ENCODE data around the gene VCX2. TPM values are rescaled to one million over a fixed set of nuclear protein-coding genes. Genes with fewer than 3 reads are reported as not detected.
"Not testable (repeated sequence)": the region's sequence is repeated elsewhere in the genome, so short reads cannot be mapped to it uniquely, and the experiment has no call there.

The VCX2 gene
- total and polyA plus RNA-seq, 4 donors, result not detected

DNA sequence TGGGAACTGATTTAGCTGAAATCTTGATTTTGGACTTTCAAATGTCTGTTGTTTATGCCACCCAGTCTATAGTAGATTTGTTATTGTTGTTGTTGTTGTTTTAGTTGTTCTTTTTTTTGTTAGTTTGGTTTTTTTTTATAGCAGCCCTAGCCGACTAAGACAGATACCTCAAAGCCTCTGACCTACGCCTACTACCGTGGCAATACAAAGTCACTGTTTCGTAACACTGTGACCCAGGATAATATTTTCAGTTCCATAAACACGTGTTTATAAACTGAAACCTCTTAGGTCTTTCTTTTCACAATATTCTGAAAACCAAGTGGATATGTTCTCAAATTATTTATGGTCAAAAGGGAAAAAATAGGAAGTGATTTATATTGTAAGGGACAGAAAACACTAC, 32.8 kb downstream of the VCX2 start:
- Histone ChIP-seq H3K27ac (ENCODE audit: low read depth in 1 of 2, low read length in 2 of 2) (no peak overlapping the region), H3K9me3 (ENCODE audit: control insufficient read depth, low read length) (no peaks in the 10 kb centered on the region), H3K4me1 (ENCODE audit: control insufficient read depth in 1 of 2, insufficient read depth in 2 of 2, low read length in 2 of 2) (no peaks in the 10 kb centered on the region), H3K36me3 (ENCODE audit: control insufficient read depth in 1 of 2, insufficient read depth in 2 of 2, low read length in 1 of 2) (no peaks in the 10 kb centered on the region), H3K27me3 (ENCODE audit: control insufficient read depth in 1 of 2, insufficient read depth in 2 of 2, low read length in 1 of 2) (no peaks in the 10 kb centered on the region), H3K4me3 (ENCODE audit: low read length in 2 of 2) (no peak overlapping the region)
- WGBS, 2 donors, result 89 to 93% methylated on average over 5 of the region's 5 CpGs
- no peak for DNase-seq
- intact Hi-C loops (cut with DNase I), result no loop called here
- ATAC-seq (ENCODE audit: low FRiP score), result no peak

DNA sequence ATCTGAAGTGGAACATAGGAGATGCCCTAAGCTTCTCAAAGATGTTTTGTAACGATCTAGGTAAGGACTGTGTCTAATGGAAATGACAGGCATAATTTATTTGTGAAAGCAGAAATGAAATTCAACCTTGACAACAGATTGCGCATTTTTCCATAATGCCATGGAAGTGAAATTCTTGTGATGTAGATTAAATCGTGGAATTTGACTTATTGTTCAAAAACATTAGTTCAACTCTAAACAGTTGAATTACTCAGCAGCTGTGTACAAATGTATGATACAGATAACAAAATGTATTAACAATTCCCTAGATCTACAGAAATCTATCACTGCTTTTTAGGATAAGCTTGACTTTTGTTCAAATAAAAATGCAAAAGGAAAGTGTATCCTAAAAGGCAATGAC, 44.4 kb downstream of the VCX2 start:
- H3K27me3 ChIP-seq (ENCODE audit: control insufficient read depth in 1 of 2, insufficient read depth in 2 of 2, low read length in 1 of 2), result no peaks in the 10 kb centered on the region
- 82 to 85% methylated on average over 3 of the region's 3 CpGs for WGBS, 2 donors
- H3K9me3 ChIP-seq (ENCODE audit: control insufficient read depth, low read length), result no peaks in the 10 kb centered on the region
- H3K27ac ChIP-seq (ENCODE audit: low read depth in 1 of 2, low read length in 2 of 2), result no peak overlapping the region
- no peak overlapping the region for H3K4me3 ChIP-seq (ENCODE audit: low read length in 2 of 2)
- intact Hi-C loops (cut with DNase I), result no loop called here
- H3K4me1 ChIP-seq (ENCODE audit: control insufficient read depth in 1 of 2, insufficient read depth in 2 of 2, low read length in 2 of 2), result no peaks in the 10 kb centered on the region
- DNase-seq (no peak), ATAC-seq (ENCODE audit: low FRiP score) (no peak)
- no peaks in the 10 kb centered on the region for H3K36me3 ChIP-seq (ENCODE audit: control insufficient read depth in 1 of 2, insufficient read depth in 2 of 2, low read length in 1 of 2)

DNA sequence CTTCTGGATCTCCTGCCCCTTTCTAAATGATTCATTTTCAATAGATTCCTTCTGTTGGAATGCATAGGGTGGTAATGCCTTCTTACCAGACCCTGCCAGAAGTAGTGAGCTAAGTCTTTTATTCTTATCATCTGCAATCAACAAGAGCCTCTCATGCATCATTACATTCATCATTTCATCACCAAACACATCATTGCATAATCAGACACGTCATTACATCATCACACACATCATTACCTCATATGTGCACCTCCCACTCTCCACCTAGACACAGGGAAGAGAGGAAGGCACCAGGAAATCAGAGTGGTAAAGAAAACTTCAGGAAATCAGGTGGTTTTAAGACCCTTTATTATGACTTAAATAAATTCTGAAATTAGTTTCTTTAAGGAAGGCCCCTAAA, 45.0 kb downstream of the VCX2 start:
- intact Hi-C loops (cut with DNase I), result no loop called here
- Histone ChIP-seq H3K4me3 (ENCODE audit: low read length in 2 of 2) (no peak overlapping the region), H3K27ac (ENCODE audit: low read depth in 1 of 2, low read length in 2 of 2) (no peak overlapping the region), H3K4me1 (ENCODE audit: control insufficient read depth in 1 of 2, insufficient read depth in 2 of 2, low read length in 2 of 2) (no peaks in the 10 kb centered on the region), H3K27me3 (ENCODE audit: control insufficient read depth in 1 of 2, insufficient read depth in 2 of 2, low read length in 1 of 2) (no peaks in the 10 kb centered on the region), H3K9me3 (ENCODE audit: control insufficient read depth, low read length) (no peaks in the 10 kb centered on the region), H3K36me3 (ENCODE audit: control insufficient read depth in 1 of 2, insufficient read depth in 2 of 2, low read length in 1 of 2) (no peaks in the 10 kb centered on the region)
- DNase-seq (no peak), ATAC-seq (ENCODE audit: low FRiP score) (no peak)
- WGBS, 2 donors, result 81 to 91% methylated on average over 1 of the region's 1 CpG

- 90 to 92% methylated on average over 6 of the region's 6 CpGs for WGBS, 2 donors
- intact Hi-C loops (cut with DNase I), result no loop called here
- Histone ChIP-seq H3K27me3 (ENCODE audit: control insufficient read depth in 1 of 2, insufficient read depth in 2 of 2, low read length in 1 of 2) (no peaks in the 10 kb centered on the region), H3K27ac (ENCODE audit: low read depth in 1 of 2, low read length in 2 of 2) (no peak overlapping the region), H3K4me3 (ENCODE audit: low read length in 2 of 2) (no peak overlapping the region), H3K36me3 (ENCODE audit: control insufficient read depth in 1 of 2, insufficient read depth in 2 of 2, low read length in 1 of 2) (no peaks in the 10 kb centered on the region), H3K9me3 (ENCODE audit: control insufficient read depth, low read length) (no peaks in the 10 kb centered on the region), H3K4me1 (ENCODE audit: control insufficient read depth in 1 of 2, insufficient read depth in 2 of 2, low read length in 2 of 2) (no peaks in the 10 kb centered on the region)
- DNase-seq (no peak), ATAC-seq (ENCODE audit: low FRiP score) (no peak)
Observed at GRCh38 chrX:8125566-8125965, 45.5 kb downstream of the VCX2 start.

GRCh38 chrX:8122538-8122937, 48.5 kb downstream of the VCX2 start:
- Histone ChIP-seq H3K4me1 (ENCODE audit: control insufficient read depth in 1 of 2, insufficient read depth in 2 of 2, low read length in 2 of 2) (no peaks in the 10 kb centered on the region), H3K9me3 (ENCODE audit: control insufficient read depth, low read length) (no peaks in the 10 kb centered on the region), H3K36me3 (ENCODE audit: control insufficient read depth in 1 of 2, insufficient read depth in 2 of 2, low read length in 1 of 2) (no peaks in the 10 kb centered on the region), H3K4me3 (ENCODE audit: low read length in 2 of 2) (no peak overlapping the region), H3K27me3 (ENCODE audit: control insufficient read depth in 1 of 2, insufficient read depth in 2 of 2, low read length in 1 of 2) (no peaks in the 10 kb centered on the region), H3K27ac (ENCODE audit: low read depth in 1 of 2, low read length in 2 of 2) (no peak overlapping the region)
- ATAC-seq (ENCODE audit: low FRiP score), result no peak
- intact Hi-C loops (cut with DNase I), result no loop called here
- 88 to 91% methylated on average over 6 of the region's 6 CpGs for WGBS, 2 donors
- no peak for DNase-seq

GRCh38 chrX:8121391-8121790, 49.7 kb downstream of the VCX2 start:
- ATAC-seq (ENCODE audit: low FRiP score); H3K9me3 ChIP-seq (ENCODE audit: control insufficient read depth, low read length); H3K27ac ChIP-seq (ENCODE audit: low read depth in 1 of 2, low read length in 2 of 2); intact Hi-C loops (cut with DNase I); H3K4me3 ChIP-seq (ENCODE audit: low read length in 2 of 2); H3K36me3 ChIP-seq (ENCODE audit: control insufficient read depth in 1 of 2, insufficient read depth in 2 of 2, low read length in 1 of 2); H3K27me3 ChIP-seq (ENCODE audit: control insufficient read depth in 1 of 2, insufficient read depth in 2 of 2, low read length in 1 of 2); DNase-seq; H3K4me1 ChIP-seq (ENCODE audit: control insufficient read depth in 1 of 2, insufficient read depth in 2 of 2, low read length in 2 of 2): not testable (repeated sequence)
- WGBS, 2 donors, result 97% methylated on average over 21 to 23 of the region's 23 CpGs

Small RNAs within 50 kb of the gene (microRNA-seq; reads per million reads assigned to microRNA genes)
- 3.0 to 5.0 reads per million in 2 donors for gene MIR651

Other genes starting within 250 kb of the VCX2 start
- 1 to 10 TPM; 7.3 to 9.5 TPM for gene PNPLA4, start 243.9 kb downstream of the VCX2 start, total RNA-seq
- gene PNPLA4, start 243.9 kb downstream of the VCX2 start, polyA plus RNA-seq, result 1 to 10 TPM; 6.4 to 8.8 TPM